ENCODE results near the gene ACTL7B.
"Not testable (repeated sequence)": the region's sequence is repeated elsewhere in the genome, so short reads cannot be mapped to it uniquely, and the experiment has no call there.

The ACTL7B gene

GRCh38 chr9:108869092-108869725 is 13.4 kb upstream of the ACTL7B start:
- no peak for DNase-seq (ENCODE audit: low spot score)

GRCh38 chr9:108867829-108868228 is 12.0 kb upstream of the ACTL7B start:
- no peak for DNase-seq (ENCODE audit: low spot score)

- no peak for DNase-seq (ENCODE audit: low spot score)
Measured at GRCh38 chr9:108867116-108867515, 11.3 kb upstream of the ACTL7B start.

GRCh38 chr9:108866001-108866420 is 10.2 kb upstream of the ACTL7B start:
- DNase-seq (ENCODE audit: low spot score), result no peak

GRCh38 chr9:108865037-108865436 is 9.3 kb upstream of the ACTL7B start:
- DNase-seq (ENCODE audit: low spot score), result no peak

GRCh38 chr9:108864446-108864845 is 8.7 kb upstream of the ACTL7B start:
- DNase-seq (ENCODE audit: low spot score), result no peak

DNA sequence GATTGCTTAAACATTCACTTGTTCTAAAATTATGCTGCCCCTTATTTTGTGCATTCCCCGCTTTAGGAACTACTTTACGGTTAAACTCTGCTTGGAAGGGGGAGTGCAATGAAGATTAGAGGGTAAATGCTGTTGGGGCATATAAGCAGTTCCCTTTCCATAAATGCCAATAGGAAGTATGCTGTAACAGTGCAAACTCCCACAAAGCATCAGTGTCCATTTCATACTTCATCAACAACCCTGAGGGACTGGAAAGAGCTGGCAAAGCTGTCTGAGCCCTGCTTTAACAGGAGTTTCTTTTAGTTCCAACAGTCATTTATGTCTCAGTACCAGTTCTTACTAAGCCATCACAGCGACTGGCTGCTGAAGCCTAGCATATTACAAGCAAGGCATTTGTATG is 8.1 kb upstream of the ACTL7B start:
- no peak for DNase-seq (ENCODE audit: low spot score)

DNA sequence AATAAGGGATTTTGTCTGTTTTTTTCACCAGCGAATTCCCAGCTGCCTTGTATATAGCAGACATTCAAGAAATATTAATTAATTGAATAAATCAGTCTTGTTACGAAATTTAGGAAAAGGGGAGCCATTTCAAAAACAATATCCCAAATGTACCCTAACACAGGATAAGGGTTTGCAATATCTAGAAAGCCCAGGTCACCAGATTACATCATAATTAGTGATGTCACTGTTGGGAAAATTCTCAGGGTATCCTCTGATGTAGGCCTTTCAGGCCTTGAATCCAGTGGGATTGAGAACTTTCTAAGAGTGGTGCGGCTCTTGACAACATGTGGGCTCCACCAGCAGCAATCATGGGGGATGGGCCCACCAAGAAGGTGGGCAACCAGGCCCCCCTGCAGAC is 6.2 kb upstream of the ACTL7B start, which contains the start of gene ACTL7A:
TSS of gene ACTL7A (plus strand) at position 270 of the 400 bp plus-strand sequence. CDS start at position 327, 57 bp downstream.
- DNase-seq (ENCODE audit: low spot score), result no peak

- DNase-seq (ENCODE audit: low spot score), result no peak
Measured at GRCh38 chr9:108861464-108861863, 5.7 kb upstream of the ACTL7B start.

- no peak for DNase-seq (ENCODE audit: low spot score)
Measured at GRCh38 chr9:108860764-108861163, 5.0 kb upstream of the ACTL7B start.

GRCh38 chr9:108860354-108860753 is 4.6 kb upstream of the ACTL7B start:
- DNase-seq (ENCODE audit: low spot score), result no peak

DNA sequence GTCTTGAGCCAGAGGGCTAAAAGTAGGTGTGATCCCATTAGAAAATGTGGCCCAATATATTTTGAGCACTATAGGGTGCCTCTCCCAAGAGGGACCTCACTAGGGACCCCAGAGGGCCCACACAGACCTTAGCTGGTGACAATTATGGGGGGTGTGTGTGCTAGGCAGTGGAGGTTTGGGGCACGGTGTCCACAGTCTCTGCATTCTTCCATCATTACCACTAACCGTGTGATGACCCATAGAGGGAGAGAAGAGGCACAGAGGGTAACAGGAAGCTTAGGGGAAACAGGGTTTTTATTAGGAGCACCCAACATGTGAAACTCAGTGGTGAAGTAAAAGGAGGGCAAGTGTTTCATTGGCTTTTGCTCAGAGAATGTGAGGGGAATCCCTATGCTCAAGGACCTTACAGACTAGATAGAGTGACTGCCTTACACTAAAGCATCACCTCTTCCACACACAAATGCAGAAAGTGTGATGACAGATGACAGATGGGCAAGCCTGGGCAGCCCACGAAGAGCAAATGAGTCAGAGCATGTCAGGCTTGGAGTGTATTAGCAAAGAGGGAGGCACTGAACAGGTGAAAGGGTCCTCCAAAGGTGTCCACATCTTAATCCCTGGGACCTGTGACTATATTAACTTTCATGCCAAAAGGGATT is 3.8 kb upstream of the ACTL7B start:
- no peak for DNase-seq (ENCODE audit: low spot score)

GRCh38 chr9:108857572-108857971 is 1.8 kb upstream of the ACTL7B start:
- no peak for DNase-seq (ENCODE audit: low spot score)

DNA sequence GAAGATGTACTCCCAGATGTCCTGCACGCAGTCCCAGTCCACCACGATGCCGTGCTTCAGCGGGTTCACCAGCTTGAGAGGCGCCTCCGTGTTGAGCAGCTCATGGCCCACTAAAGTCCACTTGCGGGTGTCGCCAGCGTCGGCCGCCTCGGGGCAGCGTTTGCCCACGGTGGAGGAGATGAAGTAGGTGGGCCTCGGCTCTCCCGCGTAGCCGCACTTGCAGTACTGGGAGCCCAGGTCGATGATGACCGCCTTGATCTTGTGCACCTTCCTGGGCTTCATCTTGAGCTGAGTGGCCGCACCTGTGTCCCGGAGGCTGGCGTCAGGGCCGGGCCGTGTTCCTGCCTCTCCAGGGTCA is 278 bp downstream of the ACTL7B start:
- DNase-seq (ENCODE audit: low spot score), result no peak

DNA sequence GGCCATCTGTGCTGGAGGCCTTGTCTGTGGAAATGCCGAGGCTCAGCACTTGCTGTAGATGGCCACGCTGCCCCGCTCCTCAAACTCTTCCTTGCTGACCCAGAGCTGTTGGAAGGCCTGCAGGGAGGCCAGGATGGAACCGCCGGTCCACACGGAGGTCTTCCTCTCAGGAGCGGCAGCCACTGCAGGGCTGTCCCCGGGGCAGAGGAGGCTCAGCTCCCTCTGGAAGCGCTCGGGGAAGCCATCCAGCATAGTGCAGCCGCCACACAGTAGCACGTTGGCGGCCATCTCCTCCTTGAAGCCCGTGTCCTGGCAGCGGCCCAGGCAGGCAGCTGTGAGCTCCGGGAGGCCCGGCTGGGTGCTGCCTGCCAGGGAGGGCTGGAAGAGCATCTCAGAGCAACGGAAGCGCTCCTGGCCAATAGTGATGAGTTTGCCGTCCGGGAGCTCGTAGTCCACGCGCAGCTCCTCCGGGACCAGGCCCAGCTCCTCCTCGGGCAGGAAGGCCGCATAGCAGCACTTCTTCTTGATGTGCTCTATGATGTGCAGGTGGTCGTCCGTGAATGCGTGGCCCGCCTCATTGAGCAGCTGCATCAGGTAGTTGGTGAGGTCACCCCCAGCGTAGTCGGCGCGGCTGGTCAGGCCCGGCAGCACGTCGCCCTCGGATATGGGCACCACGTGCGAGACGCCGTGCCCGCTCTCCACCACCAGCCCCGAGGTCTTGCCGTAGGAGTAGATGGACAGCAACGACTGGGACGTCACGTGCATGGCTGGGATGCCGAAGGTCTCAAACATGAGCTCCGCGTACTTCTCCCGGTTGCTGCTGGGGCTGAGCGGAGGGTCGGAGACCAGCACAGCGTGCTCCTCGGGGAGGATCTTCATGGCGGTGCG is 901 bp downstream of the ACTL7B start:
- no peak for DNase-seq (ENCODE audit: low spot score)

GRCh38 chr9:108854094-108854493 is 1.7 kb downstream of the ACTL7B start:
- DNase-seq (ENCODE audit: low spot score), result no peak

DNA sequence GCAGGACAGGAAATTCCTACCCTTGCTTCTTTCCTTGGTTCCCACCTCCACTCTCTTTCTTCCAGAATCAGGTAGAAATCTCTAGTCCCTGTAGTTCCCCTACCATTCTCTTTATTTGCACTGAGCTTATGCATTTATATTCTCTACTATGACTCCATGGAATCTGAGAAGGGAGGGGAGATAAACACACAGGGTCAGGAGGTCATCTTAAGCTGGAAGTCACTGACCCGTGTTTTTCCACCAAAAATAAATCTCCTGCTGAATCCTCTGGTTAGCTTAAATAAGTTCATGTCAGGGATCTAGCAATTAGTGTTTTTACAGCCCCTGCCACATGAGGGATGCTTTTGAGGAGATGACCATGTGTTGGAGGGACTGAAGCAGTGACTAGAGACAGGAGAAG is 3.7 kb downstream of the ACTL7B start:
- no peak for DNase-seq (ENCODE audit: low spot score)

GRCh38 chr9:108851138-108851537 is 4.6 kb downstream of the ACTL7B start:
- DNase-seq (ENCODE audit: low spot score), result no peak

DNA sequence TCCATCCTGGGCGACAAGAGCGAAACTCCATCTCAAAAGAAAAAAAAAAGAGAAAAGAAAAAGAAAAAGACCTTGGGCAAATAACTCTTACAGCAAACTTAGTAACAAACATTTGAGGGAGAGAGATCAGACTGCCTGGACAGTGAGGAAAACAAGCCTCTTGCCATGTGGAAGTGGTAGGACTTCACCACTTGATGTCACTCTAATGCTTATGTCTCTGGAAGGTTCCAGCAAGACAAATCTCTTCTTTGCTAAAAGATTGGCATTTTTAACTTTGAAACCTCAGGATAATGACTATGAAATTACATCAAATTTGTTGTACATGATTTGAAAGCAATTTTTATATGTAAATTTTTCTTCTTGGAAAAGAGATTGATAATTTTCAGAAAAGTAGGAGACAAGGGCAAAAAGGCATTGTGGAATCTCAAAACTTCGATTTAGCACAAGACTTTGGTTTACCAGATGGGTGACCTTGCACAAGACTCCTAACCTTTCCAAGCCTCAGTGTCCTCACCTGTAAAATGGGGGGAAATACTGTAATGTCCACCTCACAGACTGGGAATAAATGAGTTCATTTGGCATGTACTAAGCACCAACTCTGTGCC is 5.4 kb downstream of the ACTL7B start:
- peak; percentile 19 for DNase-seq (ENCODE audit: low spot score)

DNA sequence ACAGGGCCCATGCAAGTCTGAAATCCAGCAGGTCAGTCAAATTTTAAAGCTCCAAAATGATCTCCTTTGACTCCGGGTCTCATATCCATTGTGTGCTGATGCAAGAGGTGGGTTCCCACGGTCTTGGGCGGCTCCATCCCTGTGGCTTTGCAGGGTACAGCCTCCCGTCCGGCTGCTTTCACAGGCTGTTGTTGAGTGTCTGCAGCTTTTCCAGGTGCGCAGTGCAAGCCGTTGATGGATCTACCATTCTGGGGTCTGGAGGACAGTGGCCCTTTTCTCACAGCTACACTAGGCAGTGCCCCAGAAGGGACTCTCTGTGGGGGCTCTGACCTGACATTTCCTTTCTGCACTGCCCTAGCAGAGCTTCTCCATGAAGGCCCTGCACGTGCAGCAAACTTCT is 7.5 kb downstream of the ACTL7B start:
- DNase-seq (ENCODE audit: low spot score), result not testable (repeated sequence)

DNA sequence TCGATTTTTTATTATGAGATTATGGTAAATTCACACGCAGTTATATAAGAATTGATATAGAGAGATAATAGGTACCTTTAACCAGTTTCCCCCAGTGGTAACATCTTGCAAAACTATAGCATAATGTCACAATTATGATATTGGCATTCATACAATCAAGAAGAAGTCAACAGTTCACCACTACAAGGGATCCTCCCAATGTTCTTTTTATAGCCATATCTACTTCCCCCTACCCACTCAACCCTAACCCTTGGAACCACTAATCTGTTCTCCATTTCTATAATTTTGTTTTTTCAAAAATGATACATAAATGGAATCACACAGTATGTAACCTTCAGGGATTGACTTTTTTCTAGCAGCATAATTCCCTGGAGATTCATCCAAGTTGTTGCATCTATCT is 9.8 kb downstream of the ACTL7B start:
- no peak for DNase-seq (ENCODE audit: low spot score)

- DNase-seq (ENCODE audit: low spot score), result no peak
Measured at GRCh38 chr9:108845507-108845906, 10.3 kb downstream of the ACTL7B start.

DNA sequence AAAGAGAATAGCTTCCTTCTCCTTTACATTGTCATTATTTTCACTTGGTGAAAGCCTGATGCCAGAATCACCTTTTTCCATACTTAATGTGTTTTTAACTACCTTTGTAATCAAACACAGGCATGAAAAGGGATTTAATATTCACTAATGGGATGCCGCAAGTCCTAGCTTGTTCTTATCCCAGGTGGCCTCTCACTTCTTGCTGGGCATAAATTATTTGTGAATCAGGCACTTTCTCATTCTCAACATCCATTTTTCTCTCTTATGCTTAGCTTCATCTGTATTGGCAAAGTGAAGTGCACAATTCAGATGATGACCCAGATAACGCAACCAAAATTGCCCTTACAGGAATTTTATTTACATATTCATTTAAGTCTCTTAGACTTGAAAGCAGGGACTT is 10.9 kb downstream of the ACTL7B start:
- no peak for DNase-seq (ENCODE audit: low spot score)
